Stomach (tissue), 9 donors: ENCODE data around the gene CLEC16A. TPM values are rescaled to one million over a fixed set of nuclear protein-coding genes. Genes with fewer than 3 reads are reported as not detected.
A peak's percentile ranks its signal among the peaks of the same experiment; 100 is the strongest.

Source experiments
- DNase-seq, 2 donors: peaks; one replicate each; pipeline versions ENCODE4 v3.0.0 to v3.0.0-alpha.2; 2013 to 2019
- H3K27ac ChIP-seq, 5 donors: fragments of 200-600 bp in 4 of 5; sonication (generic) in 4 of 5; one replicate each; pipeline ENCODE4 v1.5.1; 2013 to 2019; ENCODE audit warnings: mild to moderate bottlenecking in 1 of 5, moderate library complexity in 1 of 5
- H3K27me3 ChIP-seq, 3 donors: fragments of 200-600 bp; sonication (generic); one replicate each; pipeline ENCODE4 v1.5.1; 2017 to 2019; ENCODE audit warnings: mixed run types in 1 of 3
- H3K36me3 ChIP-seq, 4 donors: fragments of 200-600 bp; sonication (generic); 1 replicate in 3 of 4; 2 replicates in 1 of 4; pipeline ENCODE4 v1.5.1; 2016 to 2019
- H3K4me1 ChIP-seq, 4 donors: fragments of 200-600 bp; sonication (generic); one replicate each; pipeline ENCODE4 v1.5.1; 2016 to 2019
- H3K4me3 ChIP-seq, 4 donors: fragments of 200-600 bp; sonication (generic) in 3 of 4; one replicate each; pipeline ENCODE4 v1.5.1; 2016 to 2019; ENCODE audit warnings: mild to moderate bottlenecking in 1 of 4
- H3K9me3 ChIP-seq, 4 donors: fragments of 200-600 bp; sonication (generic); one replicate each; pipeline ENCODE4 v1.5.1; 2016 to 2019
- EP300 ChIP-seq: sonication (generic); formaldehyde crosslinking; IDR thresholded peaks from one replicate; pipeline ENCODE4 v1.6.1; 2017; ENCODE audit warnings: antibody characterized with exemption
- POLR2A ChIP-seq, 4 donors: fragments of 450-650 bp; IDR thresholded peaks; one replicate each; pipeline ENCODE4 v1.6.1; 2016; ENCODE audit warnings: antibody characterized with exemption in 4 of 4, control low read depth in 2 of 4, mild to moderate bottlenecking in 1 of 4, moderate library complexity in 1 of 4
- POLR2AphosphoS5 ChIP-seq, 3 donors: sonication (generic); formaldehyde crosslinking; IDR thresholded peaks; one replicate each; pipeline ENCODE4 v1.6.1; 2016; ENCODE audit warnings: antibody characterized with exemption in 3 of 3
- WGBS, 5 donors: extraction: QIAGEN DNeasy Blood & Tissue Kit in 3 of 5; methylation state at CpG; one replicate each; pipeline versions ENCODE4 v1.1.5 to v1.1.7; 2013 to 2018; 5-methylcytosine and 5-hydroxymethylcytosine counted together
- intact Hi-C: fragments of 100-400 bp; cut with DNase I; formaldehyde crosslinking; loops from one replicate; pipeline ENCODE4 v1.15.1; 2023; ENCODE audit warnings: low total_unique reads
- polyA plus RNA-seq, 3 donors: library from polyadenylated mRNA; stranded (reverse); fragments of 200-250 nt; gene quantifications; one replicate each; pipeline ENCODE4 v1.2.3, GENCODE V29; 2013
- total RNA-seq, 5 donors: library from RNA; depleted of rRNA; stranded (reverse); fragments of >200 nt; gene quantifications; one replicate each; pipeline versions ENCODE4 v1.1.0 to v1.2.3, GENCODE V29; 2014 to 2016
- TF ChIP-seq, protein P1 (sequence below), 7 experiments: fragments of 450-650 bp in 4 of 7; fragments of 200-600 bp in 3 of 7; sonication (generic) in 3 of 7; IDR thresholded peaks; one replicate each; pipeline ENCODE4 v1.5.1; 2016 to 2019; ENCODE audit warnings: antibody characterized with exemption in 7 of 7, control low read depth in 2 of 7, mild to moderate bottlenecking in 1 of 7
- donor health status: healthy with polysubstance abuse.
- donor health status: Bipolar disorder and iron deficiency.
- donor health status: healthy.

The CLEC16A gene
- total and polyA plus RNA-seq, 8 donors: 5.8 to 176 (median 21.8) TPM

GRCh38 chr16:11109566-11109965 lies 165.2 kb downstream of the CLEC16A start:
- WGBS, 5 donors: 18 to 36% (median 28%) methylated on average over 6 of the region's 6 CpGs
- intact Hi-C loops: no loop called here
- H3K36me3 ChIP-seq: no peaks in the 10 kb centered on the region
- H3K4me3 ChIP-seq: no peak overlapping the region
- H3K9me3 ChIP-seq: peaks cover 0 to 12% (median 4%) of the 10 kb centered on the region in 4 donors
- TF ChIP-seq POLR2AphosphoS5 (IDR thresholded peaks at IDR 0.05): peak; percentile 29 to 55 (median 33)
- no peak for TF ChIP-seq POLR2A (IDR thresholded peaks at IDR 0.05)
- TF ChIP-seq, protein P1, sequence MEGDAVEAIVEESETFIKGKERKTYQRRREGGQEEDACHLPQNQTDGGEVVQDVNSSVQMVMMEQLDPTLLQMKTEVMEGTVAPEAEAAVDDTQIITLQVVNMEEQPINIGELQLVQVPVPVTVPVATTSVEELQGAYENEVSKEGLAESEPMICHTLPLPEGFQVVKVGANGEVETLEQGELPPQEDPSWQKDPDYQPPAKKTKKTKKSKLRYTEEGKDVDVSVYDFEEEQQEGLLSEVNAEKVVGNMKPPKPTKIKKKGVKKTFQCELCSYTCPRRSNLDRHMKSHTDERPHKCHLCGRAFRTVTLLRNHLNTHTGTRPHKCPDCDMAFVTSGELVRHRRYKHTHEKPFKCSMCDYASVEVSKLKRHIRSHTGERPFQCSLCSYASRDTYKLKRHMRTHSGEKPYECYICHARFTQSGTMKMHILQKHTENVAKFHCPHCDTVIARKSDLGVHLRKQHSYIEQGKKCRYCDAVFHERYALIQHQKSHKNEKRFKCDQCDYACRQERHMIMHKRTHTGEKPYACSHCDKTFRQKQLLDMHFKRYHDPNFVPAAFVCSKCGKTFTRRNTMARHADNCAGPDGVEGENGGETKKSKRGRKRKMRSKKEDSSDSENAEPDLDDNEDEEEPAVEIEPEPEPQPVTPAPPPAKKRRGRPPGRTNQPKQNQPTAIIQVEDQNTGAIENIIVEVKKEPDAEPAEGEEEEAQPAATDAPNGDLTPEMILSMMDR (IDR thresholded peaks at IDR 0.05): no peak
- no peak for TF ChIP-seq EP300
- H3K27me3 ChIP-seq: no peaks in the 10 kb centered on the region
- peak; percentile 62 to 63 for DNase-seq
- H3K4me1 ChIP-seq: peaks cover 36 to 66% (median 49%) of the 10 kb centered on the region in 4 donors
- peak overlapping the region; percentile 42 to 81 (median 62) for H3K27ac ChIP-seq

DNA sequence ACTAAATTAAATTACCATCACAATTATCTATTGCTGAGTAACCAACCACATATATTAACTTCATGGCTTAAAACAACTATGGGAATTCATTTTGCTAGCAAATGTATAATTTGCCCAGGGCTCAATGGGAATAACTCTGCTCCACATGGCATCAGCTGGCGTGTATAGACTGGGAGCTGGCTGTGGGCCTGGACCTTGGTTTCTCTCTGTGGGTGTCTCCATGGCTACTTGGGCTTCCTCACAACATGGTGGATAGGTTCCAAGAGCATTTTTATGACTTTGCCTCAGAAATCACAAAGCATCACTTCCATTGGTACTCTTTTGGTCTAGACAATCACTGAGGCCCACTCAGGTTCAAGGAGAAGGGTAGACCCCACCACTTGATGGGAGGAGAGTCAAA lies 166.8 kb downstream of the CLEC16A start:
- Histone ChIP-seq H3K27me3 (no peaks in the 10 kb centered on the region), H3K4me3 (no peak overlapping the region), H3K9me3 (peaks cover 0 to 12% (median 4%) of the 10 kb centered on the region in 4 donors), H3K4me1 (peaks cover 23 to 53% (median 35%) of the 10 kb centered on the region in 4 donors), H3K27ac (peak overlapping the region in 1 of 5 donors; percentile 81), H3K36me3 (peaks cover 0 to 5% (median 0%) of the 10 kb centered on the region in 4 donors)
- TF ChIP-seq, protein P1 (IDR thresholded peaks at IDR 0.05): no peak
- TF ChIP-seq POLR2A (IDR thresholded peaks at IDR 0.05): no peak
- TF ChIP-seq EP300: no peak
- no peak for TF ChIP-seq POLR2AphosphoS5 (IDR thresholded peaks at IDR 0.05)
- 90 to 100% (median 95%) methylated on average over 1 of the region's 1 CpG for WGBS, 5 donors
- no peak for DNase-seq
- intact Hi-C loops: no loop called here

DNA sequence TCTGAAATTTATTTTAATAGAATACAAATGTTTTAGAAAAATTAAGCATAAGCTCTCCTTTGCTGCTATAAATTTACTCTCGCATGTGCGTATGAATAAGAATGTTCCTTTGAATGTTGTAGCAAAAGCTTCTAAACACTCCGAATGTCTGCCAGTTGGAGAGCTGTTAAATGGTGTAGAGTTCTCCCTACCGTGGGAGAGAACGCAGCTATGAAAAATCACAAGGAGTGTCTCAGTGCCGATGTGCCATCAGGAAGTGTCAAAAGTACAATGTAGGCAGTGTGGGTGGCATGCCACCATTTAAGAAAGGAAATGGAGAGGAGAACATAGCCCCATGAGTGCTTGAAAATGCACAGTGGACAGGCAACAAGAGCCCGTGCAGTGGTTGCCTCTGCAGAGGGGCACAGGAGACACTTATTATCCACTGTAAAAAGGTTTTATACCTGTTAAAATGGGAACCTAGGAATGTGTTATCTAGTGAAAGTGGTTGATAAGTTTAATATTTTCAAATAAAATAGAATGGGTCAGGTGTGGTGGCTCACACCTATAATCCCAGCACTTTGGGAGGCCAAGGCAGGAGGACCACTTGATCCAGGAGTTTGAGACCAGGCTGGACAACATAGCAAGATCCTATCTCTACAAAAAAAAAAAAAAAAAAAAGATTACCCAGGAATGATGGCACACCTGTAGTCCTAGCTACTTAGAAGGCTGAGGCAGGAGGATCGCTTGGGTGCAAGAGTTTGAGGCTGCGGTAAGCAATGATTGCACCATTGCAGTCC lies 167.7 kb downstream of the CLEC16A start:
- WGBS, 5 donors: 90 to 96% (median 93%) methylated on average over 9 of the region's 9 CpGs

DNA sequence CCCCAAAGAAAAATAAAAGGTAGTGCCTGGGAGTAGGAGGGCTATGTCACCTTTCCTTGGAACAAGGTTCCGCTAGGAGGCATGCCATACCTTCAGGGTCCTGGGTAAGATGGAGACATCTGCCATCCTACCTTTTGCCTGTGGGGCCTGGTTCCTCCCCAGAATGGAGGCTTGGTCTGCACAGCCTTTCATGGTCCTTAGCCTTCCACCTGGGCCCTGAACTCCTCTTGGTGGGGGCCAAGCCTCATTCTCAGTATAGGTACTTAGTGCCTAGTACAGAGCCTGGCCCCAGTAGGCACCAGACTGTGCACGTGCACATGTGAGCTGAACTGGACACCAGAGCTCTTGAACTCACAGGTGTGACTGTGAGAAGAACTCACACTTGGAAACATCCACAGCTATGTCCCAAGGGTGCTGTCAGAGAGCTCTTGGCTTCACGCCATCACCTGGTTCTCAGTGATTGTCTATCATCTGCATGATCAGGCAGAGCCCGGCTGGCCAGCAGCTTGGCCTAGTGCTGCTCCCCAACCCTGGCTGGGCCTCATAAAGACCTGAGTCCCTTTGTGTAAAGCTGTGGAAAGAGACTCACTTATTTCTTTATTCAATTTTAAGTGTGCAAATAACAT lies 168.5 kb downstream of the CLEC16A start:
- WGBS, 5 donors: 69 to 84% (median 78%) methylated on average over 2 to 4 of the region's 4 CpGs
- Histone ChIP-seq H3K9me3 (peaks cover 0 to 12% (median 4%) of the 10 kb centered on the region in 4 donors), H3K4me1 (peaks cover 10 to 39% (median 25%) of the 10 kb centered on the region in 4 donors), H3K4me3 (no peak overlapping the region), H3K27me3 (no peaks in the 10 kb centered on the region), H3K27ac (peak overlapping the region in 2 of 5 donors; percentile 9 to 55), H3K36me3 (peaks cover 0 to 5% (median 0%) of the 10 kb centered on the region in 4 donors)
- intact Hi-C loops: no loop called here
- peak in 1 of 2 donors; percentile 55 for DNase-seq
- TF ChIP-seq POLR2A (IDR thresholded peaks at IDR 0.05): no peak
- TF ChIP-seq, protein P1 (IDR thresholded peaks at IDR 0.05): no peak
- no peak for TF ChIP-seq EP300
- no peak for TF ChIP-seq POLR2AphosphoS5 (IDR thresholded peaks at IDR 0.05)

More for the DNA sequence above, 167.7 kb downstream of the CLEC16A start:
- no peak overlapping the region for H3K4me3 ChIP-seq
- TF ChIP-seq, protein P1 (IDR thresholded peaks at IDR 0.05): no peak
- no peak for TF ChIP-seq POLR2A (IDR thresholded peaks at IDR 0.05)
- peaks cover 16 to 47% (median 31%) of the 10 kb centered on the region in 4 donors for H3K4me1 ChIP-seq
- no peaks in the 10 kb centered on the region for H3K27me3 ChIP-seq
- no peak overlapping the region for H3K27ac ChIP-seq
- peaks cover 0 to 12% (median 4%) of the 10 kb centered on the region in 4 donors for H3K9me3 ChIP-seq
- intact Hi-C loops: no loop called here
- peaks cover 0 to 5% (median 0%) of the 10 kb centered on the region in 4 donors for H3K36me3 ChIP-seq
- DNase-seq: no peak
